ENCODE data around the gene SMIM12.

The SMIM12 gene

GRCh38 chr1:34845131-34845901 is 14.2 kb downstream of the SMIM12 start:
- DNase-seq (ENCODE audit: low read depth) = no peak
- no peak overlapping the region for H3K4me3 ChIP-seq (ENCODE audit: low read depth, low read length)
- TF ChIP-seq MAX (IDR thresholded peaks at IDR 0.05; ENCODE audit: low read depth, low read length) = no peak
- no peak for TF ChIP-seq POLR2A (IDR thresholded peaks at IDR 0.05; ENCODE audit: extremely low read depth, insufficient read length)
- TF ChIP-seq MYC (IDR thresholded peaks at IDR 0.05; ENCODE audit: low read depth, low read length) = no peak
- TF ChIP-seq, protein P1, sequence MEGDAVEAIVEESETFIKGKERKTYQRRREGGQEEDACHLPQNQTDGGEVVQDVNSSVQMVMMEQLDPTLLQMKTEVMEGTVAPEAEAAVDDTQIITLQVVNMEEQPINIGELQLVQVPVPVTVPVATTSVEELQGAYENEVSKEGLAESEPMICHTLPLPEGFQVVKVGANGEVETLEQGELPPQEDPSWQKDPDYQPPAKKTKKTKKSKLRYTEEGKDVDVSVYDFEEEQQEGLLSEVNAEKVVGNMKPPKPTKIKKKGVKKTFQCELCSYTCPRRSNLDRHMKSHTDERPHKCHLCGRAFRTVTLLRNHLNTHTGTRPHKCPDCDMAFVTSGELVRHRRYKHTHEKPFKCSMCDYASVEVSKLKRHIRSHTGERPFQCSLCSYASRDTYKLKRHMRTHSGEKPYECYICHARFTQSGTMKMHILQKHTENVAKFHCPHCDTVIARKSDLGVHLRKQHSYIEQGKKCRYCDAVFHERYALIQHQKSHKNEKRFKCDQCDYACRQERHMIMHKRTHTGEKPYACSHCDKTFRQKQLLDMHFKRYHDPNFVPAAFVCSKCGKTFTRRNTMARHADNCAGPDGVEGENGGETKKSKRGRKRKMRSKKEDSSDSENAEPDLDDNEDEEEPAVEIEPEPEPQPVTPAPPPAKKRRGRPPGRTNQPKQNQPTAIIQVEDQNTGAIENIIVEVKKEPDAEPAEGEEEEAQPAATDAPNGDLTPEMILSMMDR (IDR thresholded peaks at IDR 0.05; ENCODE audit: low read depth, low read length) = no peak

DNA sequence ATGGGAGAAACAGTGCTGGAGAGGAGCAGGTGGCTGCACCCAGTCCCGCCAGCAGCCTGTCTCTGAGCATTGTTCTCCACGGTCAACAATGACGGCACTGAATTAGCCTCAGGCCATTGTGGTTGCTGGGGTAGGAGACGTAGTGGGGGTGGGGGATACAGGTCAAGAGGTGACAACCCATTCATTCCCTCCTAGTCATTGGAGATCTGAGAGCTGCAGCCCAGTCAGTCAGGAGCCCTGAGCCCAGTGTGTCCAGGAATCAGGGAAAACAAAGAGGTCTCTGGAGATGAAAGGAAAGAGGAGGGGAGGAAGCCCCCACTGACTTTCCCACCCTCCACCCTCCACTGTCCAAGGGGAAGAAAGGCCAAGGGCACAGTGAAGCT is 15.3 kb downstream of the SMIM12 start:
- H3K4me3 ChIP-seq (ENCODE audit: low read depth, low read length) = no peak overlapping the region
- no peak for DNase-seq (ENCODE audit: low read depth)
- TF ChIP-seq MAX (IDR thresholded peaks at IDR 0.05; ENCODE audit: low read depth, low read length) = no peak

DNA sequence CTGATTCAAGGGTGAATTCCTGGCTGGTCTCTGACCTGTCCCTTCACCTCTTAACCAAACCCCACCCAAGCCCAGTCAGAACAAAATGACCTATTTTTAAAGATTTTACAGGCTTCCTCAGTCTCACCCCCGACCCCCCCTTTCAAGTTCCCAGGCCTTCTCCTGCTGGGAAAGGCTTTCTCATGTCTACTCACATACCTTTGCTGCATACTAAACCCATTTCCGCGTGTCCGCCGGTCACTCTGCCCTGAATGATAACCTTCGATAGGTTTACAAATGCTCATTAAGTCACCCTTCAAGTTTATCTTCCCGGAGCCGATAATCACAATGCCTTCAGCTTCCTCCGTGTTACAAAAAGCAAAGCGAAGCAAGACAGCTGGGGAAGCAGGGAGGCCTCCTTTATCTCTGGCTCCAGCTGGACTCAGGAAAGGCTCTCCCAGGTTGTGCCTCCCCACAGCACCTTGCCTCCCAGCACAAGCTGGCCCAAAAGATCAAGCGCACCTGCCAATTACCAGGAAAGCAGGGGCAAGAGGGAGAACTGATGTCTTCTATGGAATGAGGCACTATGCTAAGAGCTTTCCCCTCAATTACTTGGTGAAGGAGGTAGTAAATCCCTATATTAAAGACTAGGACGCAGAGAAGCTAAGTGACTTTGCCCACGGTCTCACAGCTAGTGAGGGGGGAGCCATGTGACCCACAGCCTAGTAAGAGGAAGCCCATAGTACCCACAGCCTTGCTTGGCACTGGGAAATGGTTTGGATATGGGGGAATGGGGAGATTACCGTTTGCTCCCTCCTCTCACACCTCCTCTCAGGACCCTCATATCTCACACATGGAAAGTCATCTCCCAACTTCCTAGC is 15.9 kb downstream of the SMIM12 start:
- TF ChIP-seq POLR2A (IDR thresholded peaks at IDR 0.05; ENCODE audit: extremely low read depth, insufficient read length) = no peak
- no peak overlapping the region for H3K4me3 ChIP-seq (ENCODE audit: low read depth, low read length)
- DNase-seq (ENCODE audit: low read depth) = no peak

DNA sequence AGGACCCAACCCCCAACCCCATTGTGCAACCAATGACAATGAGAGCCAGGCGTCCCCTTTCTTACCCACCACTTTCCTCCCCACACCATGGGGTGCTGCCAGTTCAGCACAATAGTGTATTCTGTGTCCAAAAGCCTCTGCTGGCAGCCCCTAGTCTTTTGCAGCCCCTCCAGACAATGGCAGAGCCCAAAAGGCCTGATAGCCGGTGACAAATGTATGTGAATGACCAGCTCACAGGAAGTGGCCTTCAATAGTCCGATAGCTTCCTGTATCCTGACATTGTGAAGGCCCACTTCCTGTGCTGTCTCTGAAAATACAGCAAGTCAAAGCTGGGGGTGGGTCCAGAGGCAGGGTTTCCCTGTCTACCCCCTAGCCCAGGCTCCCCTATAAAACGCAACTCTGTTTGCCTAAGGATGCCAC is 16.6 kb downstream of the SMIM12 start:
- TF ChIP-seq MAX (IDR thresholded peaks at IDR 0.05; ENCODE audit: low read depth, low read length) = no peak
- no peak for DNase-seq (ENCODE audit: low read depth)

GRCh38 chr1:34842073-34842472 is 17.5 kb downstream of the SMIM12 start:
- no peak for DNase-seq (ENCODE audit: low read depth)
- no peak overlapping the region for H3K4me3 ChIP-seq (ENCODE audit: low read depth, low read length)
- TF ChIP-seq MAX (IDR thresholded peaks at IDR 0.05; ENCODE audit: low read depth, low read length) (no peak), POLR2A (IDR thresholded peaks at IDR 0.05; ENCODE audit: extremely low read depth, insufficient read length) (no peak), MYC (IDR thresholded peaks at IDR 0.05; ENCODE audit: low read depth, low read length) (no peak)
- TF ChIP-seq, protein P1 (IDR thresholded peaks at IDR 0.05; ENCODE audit: low read depth, low read length) = no peak

More for the DNA sequence above, 16.6 kb downstream of the SMIM12 start:
- no peak overlapping the region for H3K4me3 ChIP-seq (ENCODE audit: low read depth, low read length)

DNA sequence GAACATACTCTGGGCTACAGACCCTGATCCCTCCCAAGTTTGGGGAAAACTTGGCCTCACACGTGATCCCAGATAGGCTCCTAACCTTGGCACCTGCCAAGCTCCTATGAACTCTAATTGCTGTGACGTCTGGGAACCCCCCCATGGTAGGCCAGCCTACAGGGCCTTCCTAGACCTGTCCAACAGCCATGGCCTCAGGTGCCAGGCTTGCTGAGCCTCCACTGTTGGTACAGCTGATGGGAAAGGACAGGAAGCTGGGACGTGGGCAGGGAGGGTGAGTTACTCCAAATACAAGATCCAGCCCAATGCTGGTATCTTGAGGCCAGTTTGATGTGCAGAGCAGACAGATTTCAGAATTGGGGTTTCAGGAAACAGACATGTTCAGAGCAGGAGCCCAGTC is 19.1 kb downstream of the SMIM12 start:
- no peak for DNase-seq (ENCODE audit: low read depth)
- TF ChIP-seq, protein P1 (IDR thresholded peaks at IDR 0.05; ENCODE audit: low read depth, low read length) = no peak
- TF ChIP-seq MYC (IDR thresholded peaks at IDR 0.05; ENCODE audit: low read depth, low read length) (no peak), MAX (IDR thresholded peaks at IDR 0.05; ENCODE audit: low read depth, low read length) (no peak), POLR2A (IDR thresholded peaks at IDR 0.05; ENCODE audit: extremely low read depth, insufficient read length) (no peak)
- no peak overlapping the region for H3K4me3 ChIP-seq (ENCODE audit: low read depth, low read length)

GRCh38 chr1:34839526-34840305 is 19.8 kb downstream of the SMIM12 start:
- TF ChIP-seq POLR2A (IDR thresholded peaks at IDR 0.05; ENCODE audit: extremely low read depth, insufficient read length) (no peak), MYC (IDR thresholded peaks at IDR 0.05; ENCODE audit: low read depth, low read length) (no peak), MAX (IDR thresholded peaks at IDR 0.05; ENCODE audit: low read depth, low read length) (no peak)
- TF ChIP-seq, protein P1 (IDR thresholded peaks at IDR 0.05; ENCODE audit: low read depth, low read length) = no peak
- no peak overlapping the region for H3K4me3 ChIP-seq (ENCODE audit: low read depth, low read length)
- no peak for DNase-seq (ENCODE audit: low read depth)
